ENCODE data around the gene CAND2. TPM values are rescaled to one million over a fixed set of nuclear protein-coding genes. Genes with fewer than 3 reads are reported as not detected.

Gene CAND2
- total RNA-seq, 4 donors from 2014 or later: 14.3 to 24.5 (median 18.7) TPM

DNA sequence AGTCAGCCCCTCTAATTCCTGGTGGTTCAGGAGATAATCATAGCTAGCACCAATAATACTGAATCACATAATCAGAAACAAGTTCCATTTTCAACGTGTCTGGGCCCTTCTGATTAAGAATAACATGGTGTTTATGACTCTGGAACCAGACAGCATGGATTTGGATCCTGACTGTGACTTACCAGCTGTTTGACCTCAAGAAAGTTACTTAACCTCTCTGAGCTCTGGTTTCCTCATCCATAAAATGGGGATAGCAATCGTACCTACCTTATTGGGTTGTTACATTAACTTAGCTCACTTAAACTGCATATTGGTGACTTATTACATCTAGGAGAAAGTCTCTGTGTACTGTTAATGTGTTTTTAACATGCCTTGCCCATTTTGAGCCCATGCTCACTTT is 26.7 kb upstream of the CAND2 start:
- H3K9me3 ChIP-seq: no peaks in the 10 kb centered on the region
- TF ChIP-seq POLR2A (IDR thresholded peaks at IDR 0.05): no peak
- TF ChIP-seq, protein P1, sequence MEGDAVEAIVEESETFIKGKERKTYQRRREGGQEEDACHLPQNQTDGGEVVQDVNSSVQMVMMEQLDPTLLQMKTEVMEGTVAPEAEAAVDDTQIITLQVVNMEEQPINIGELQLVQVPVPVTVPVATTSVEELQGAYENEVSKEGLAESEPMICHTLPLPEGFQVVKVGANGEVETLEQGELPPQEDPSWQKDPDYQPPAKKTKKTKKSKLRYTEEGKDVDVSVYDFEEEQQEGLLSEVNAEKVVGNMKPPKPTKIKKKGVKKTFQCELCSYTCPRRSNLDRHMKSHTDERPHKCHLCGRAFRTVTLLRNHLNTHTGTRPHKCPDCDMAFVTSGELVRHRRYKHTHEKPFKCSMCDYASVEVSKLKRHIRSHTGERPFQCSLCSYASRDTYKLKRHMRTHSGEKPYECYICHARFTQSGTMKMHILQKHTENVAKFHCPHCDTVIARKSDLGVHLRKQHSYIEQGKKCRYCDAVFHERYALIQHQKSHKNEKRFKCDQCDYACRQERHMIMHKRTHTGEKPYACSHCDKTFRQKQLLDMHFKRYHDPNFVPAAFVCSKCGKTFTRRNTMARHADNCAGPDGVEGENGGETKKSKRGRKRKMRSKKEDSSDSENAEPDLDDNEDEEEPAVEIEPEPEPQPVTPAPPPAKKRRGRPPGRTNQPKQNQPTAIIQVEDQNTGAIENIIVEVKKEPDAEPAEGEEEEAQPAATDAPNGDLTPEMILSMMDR (IDR thresholded peaks at IDR 0.05): no peak
- TF ChIP-seq EP300 (IDR thresholded peaks at IDR 0.05): no peak
- DNase-seq (ENCODE audit: low spot score in 2 of 2): no peak
- 71 to 82% methylated on average over 2 of the region's 2 CpGs for WGBS, 2 donors
- H3K27ac ChIP-seq: no peak overlapping the region
- no peak overlapping the region for H3K4me3 ChIP-seq
- no peaks in the 10 kb centered on the region for H3K36me3 ChIP-seq
- H3K27me3 ChIP-seq: no peaks in the 10 kb centered on the region
- no peaks in the 10 kb centered on the region for H3K4me1 ChIP-seq

GRCh38 chr3:12771236-12771635 is 25.2 kb upstream of the CAND2 start:
- Histone ChIP-seq H3K9me3 (no peaks in the 10 kb centered on the region), H3K4me3 (no peak overlapping the region), H3K27me3 (no peaks in the 10 kb centered on the region), H3K36me3 (no peaks in the 10 kb centered on the region), H3K27ac (no peak overlapping the region), H3K4me1 (no peaks in the 10 kb centered on the region)
- 85 to 88% methylated on average over 9 of the region's 9 CpGs for WGBS, 2 donors
- DNase-seq (ENCODE audit: low spot score in 2 of 2): no peak
- TF ChIP-seq EP300 (IDR thresholded peaks at IDR 0.05): no peak
- no peak for TF ChIP-seq POLR2A (IDR thresholded peaks at IDR 0.05)
- TF ChIP-seq, protein P1 (IDR thresholded peaks at IDR 0.05): no peak

GRCh38 chr3:12772462-12772861 is 24.0 kb upstream of the CAND2 start:
- no peak overlapping the region for H3K4me3 ChIP-seq
- WGBS, 2 donors: 78 to 90% methylated on average over 5 of the region's 5 CpGs
- TF ChIP-seq, protein P1 (IDR thresholded peaks at IDR 0.05): no peak
- TF ChIP-seq POLR2A (IDR thresholded peaks at IDR 0.05): no peak
- TF ChIP-seq EP300 (IDR thresholded peaks at IDR 0.05): no peak
- H3K36me3 ChIP-seq: no peaks in the 10 kb centered on the region
- no peaks in the 10 kb centered on the region for H3K9me3 ChIP-seq
- H3K4me1 ChIP-seq: no peaks in the 10 kb centered on the region
- H3K27me3 ChIP-seq: no peaks in the 10 kb centered on the region
- no peak for DNase-seq (ENCODE audit: low spot score in 2 of 2)
- no peak overlapping the region for H3K27ac ChIP-seq

DNA sequence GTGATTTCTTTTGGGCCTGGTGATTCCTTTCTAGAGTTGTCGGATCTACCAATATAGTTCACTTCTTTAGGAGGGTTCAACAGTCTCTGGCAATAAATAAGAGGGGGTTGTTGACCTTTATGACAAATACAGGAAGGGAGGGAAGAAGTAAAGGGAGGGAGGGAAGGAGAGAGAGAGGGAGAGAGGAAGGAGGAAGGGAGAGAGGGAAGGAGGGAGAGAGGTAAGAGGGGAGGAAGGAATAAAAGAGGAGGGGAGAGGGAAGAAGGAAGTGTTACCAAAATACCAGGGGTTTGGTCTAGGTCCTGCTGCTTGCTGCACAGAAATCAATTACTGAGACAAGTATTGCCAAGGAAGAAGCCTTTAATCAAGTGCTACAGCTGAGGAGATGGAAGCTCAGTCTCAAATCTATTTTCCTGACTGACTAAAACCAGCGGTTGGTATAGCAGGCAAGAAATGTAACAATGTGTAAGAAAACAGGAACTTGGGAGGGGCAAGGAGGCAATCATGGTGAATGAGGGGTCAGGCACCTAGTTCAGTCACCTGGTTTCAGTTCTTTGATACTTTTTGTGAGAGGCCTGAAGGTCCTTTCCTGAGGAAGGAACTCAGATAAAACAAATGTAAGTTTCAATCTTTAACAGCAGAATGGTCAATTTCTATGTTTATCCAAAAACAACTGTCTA is 23.3 kb upstream of the CAND2 start:
- no peak for DNase-seq (ENCODE audit: low spot score in 2 of 2)
- Histone ChIP-seq H3K36me3 (no peaks in the 10 kb centered on the region), H3K27ac (no peak overlapping the region), H3K27me3 (no peaks in the 10 kb centered on the region), H3K4me1 (no peaks in the 10 kb centered on the region), H3K9me3 (no peaks in the 10 kb centered on the region), H3K4me3 (no peak overlapping the region)
- WGBS, 2 donors: 46 to 52% methylated on average over 2 of the region's 2 CpGs
- TF ChIP-seq POLR2A (IDR thresholded peaks at IDR 0.05): no peak
- no peak for TF ChIP-seq EP300 (IDR thresholded peaks at IDR 0.05)
- TF ChIP-seq, protein P1 (IDR thresholded peaks at IDR 0.05): no peak

- WGBS, 2 donors: 83 to 100% methylated on average over 1 of the region's 1 CpG
- Histone ChIP-seq H3K27ac (no peak overlapping the region), H3K9me3 (no peaks in the 10 kb centered on the region), H3K27me3 (no peaks in the 10 kb centered on the region), H3K4me1 (no peaks in the 10 kb centered on the region), H3K4me3 (no peak overlapping the region), H3K36me3 (no peaks in the 10 kb centered on the region)
- TF ChIP-seq, protein P1 (IDR thresholded peaks at IDR 0.05): no peak
- TF ChIP-seq EP300 (IDR thresholded peaks at IDR 0.05) (no peak), POLR2A (IDR thresholded peaks at IDR 0.05) (no peak)
- no peak for DNase-seq (ENCODE audit: low spot score in 2 of 2)
These were observed 22.8 kb upstream of the CAND2 start for GRCh38 chr3:12773710-12774086.

All from tibial nerve (tissue), 4 donors.